H1 (cell line): ENCODE measurements around the gene SCAP. TPM values are rescaled to one million over a fixed set of nuclear protein-coding genes. Genes with fewer than 3 reads are reported as not detected.

Experiments used
- POLR2A ChIP-seq, 2 experiments: IDR thresholded peaks; 1 replicate in 1 of 2; 2 replicates in 1 of 2; pipeline ENCODE4 v1.6.1; 2011; ENCODE audit warnings: low read depth in 2 of 2, low read length in 2 of 2, mild to moderate bottlenecking in 2 of 2; ENCODE audit errors: control extremely low read depth in 1 of 2
- RNF2 ChIP-seq: fragments of 200-900, 300-1000 bp; sonication (generic); IDR thresholded peaks from 2 replicates; pipeline ENCODE4 v1.7.1; 2016; ENCODE audit warnings: borderline replicate concordance, low read depth, mild to moderate bottlenecking, antibody characterized with exemption, low read length; ENCODE audit not compliant: poor library complexity, severe bottlenecking; ENCODE audit errors: missing control alignments
- SIX5 ChIP-seq: IDR thresholded peaks from 2 replicates; pipeline ENCODE4 v1.6.1; 2011; ENCODE audit warnings: mild to moderate bottlenecking, low read depth, low read length
- SRF ChIP-seq: IDR thresholded peaks from 2 replicates; pipeline ENCODE4 v1.6.1; 2011; ENCODE audit warnings: mild to moderate bottlenecking, low read depth, low read length, moderate library complexity
- TAF1 ChIP-seq: IDR thresholded peaks from 2 replicates; pipeline ENCODE4 v1.6.1; 2011; ENCODE audit warnings: mild to moderate bottlenecking, low read depth, low read length
- ZNF274 ChIP-seq: IDR thresholded peaks from 2 replicates; pipeline ENCODE4 v1.7.0; 2012; ENCODE audit warnings: low read length, borderline replicate concordance; ENCODE audit errors: extremely low read depth
- polyA plus RNA-seq, 7 experiments: library from polyadenylated mRNA; depleted of rRNA in 3 of 7; stranded (reverse) in 5 of 7; unstranded in 2 of 7; fragments of >200 nt in 5 of 7; fragments of 200-250 nt in 2 of 7; gene quantifications; 1 replicate in 5 of 7; 2 replicates in 1 of 7; 4 replicates in 1 of 7; pipeline versions ENCODE4 v1.2.1 to v1.2.3, GENCODE V29; 2011 to 2013; ENCODE audit warnings: missing spikeins in 2 of 7, mixed read lengths in 2 of 7
- total RNA-seq: library from RNA; stranded (reverse); fragmentation: NEBNext Ultra II Directional; extraction: Animal tissue kit (Norgen Biotek cat#: 25700); gene quantifications from 2 replicates; pipeline ENCODE4 v1.2.1, GENCODE V29; 2021

Gene SCAP
- total and polyA plus RNA-seq, 2 of the 8 experiments (the other 6 are each of a cell fraction or from before 2014, with no cell fraction given): 74.0 to 114 TPM

DNA sequence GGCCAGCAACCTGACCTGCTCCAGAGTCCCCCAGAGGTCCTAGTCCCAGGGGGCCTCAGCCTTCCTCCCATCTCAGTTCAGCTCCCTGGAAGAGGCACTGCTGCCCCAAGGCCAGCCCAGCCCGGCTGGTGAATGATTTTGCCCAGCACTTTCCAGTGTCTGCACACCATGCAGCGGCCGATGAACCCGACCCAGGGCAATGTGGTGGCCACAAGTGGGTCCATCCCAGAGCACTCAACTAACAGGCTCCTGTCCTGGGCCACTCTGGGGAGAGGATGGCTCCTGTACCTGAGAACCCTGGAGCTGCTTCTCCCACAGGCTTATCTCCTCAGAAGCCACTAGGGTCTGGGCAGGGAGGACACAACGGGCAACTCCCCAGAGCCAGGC, 55.7 kb downstream of the SCAP start (continued):
- TF ChIP-seq SIX5: no peak
- TF ChIP-seq TAF1: no peak
- no peak for TF ChIP-seq ZNF274
- no peak for TF ChIP-seq POLR2A (IDR thresholded peaks at IDR 0.05; ENCODE audit: control extremely low read depth in 1 of 2, low read depth in 2 of 2, low read length in 2 of 2)
- TF ChIP-seq SRF: no peak
- TF ChIP-seq RNF2: no peak
- TF ChIP-seq, all 59 proteins: peak for 0
